OCI-M2 (cell line): ENCODE data around the gene BAIAP3.
A peak's percentile ranks its signal among the peaks of the same experiment; 100 is the strongest.

Experiments used
- DNase-seq: peaks from one replicate; lab custom pipeline; 2025; ENCODE audit not compliant: unreplicated experiment; lab: John Stamatoyannopoulos, UW

Gene BAIAP3

GRCh38 chr16:1330931-1331711 lies 2.3 kb upstream of the BAIAP3 start:
- DNase-seq = no peak

DNA sequence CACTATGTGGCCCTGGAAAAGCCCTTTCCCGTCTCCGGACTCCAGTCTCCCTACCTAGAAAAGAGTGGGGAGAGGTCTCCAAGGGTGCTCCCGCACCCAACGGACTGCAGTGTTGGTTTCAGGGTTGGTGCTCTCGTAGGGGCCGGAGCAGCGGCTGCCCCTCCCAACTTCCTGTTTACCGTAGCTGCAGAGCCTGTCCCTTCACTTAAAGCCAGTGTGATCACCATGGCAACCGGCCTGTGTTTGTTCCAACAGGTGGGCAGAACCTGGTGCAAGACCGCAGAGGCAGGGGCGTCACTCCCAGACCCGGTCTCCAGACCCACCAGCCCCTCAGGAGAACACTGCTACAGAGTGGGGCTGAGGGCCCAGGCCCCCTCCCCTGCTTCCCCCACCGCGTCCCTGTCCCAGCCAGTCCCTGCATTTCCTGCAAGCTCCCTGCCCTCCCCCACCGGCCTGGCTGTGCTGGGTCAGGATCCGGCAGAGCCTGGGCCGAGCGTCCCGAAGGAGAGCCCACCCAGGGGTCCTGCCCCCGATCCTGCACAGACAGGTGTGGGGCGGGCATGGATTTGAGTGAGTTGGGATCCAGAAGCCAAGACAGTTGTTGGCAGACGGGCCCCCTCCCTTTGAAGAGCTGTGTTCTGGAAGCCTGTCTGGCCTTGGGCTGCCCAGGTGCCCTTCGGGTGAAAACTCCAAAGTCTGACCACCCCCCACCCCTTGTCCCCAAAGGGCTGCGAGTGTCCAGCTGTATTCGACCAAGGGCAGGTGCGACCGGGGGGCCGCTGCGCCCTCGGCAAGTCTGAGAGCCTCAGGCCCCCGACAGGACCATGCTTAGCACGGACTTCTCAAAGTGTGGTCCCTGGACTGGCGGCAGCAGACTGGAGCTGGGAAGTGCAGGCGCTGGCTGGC lies 1.5 kb upstream of the BAIAP3 start:
- peak; percentile 63 for DNase-seq

DNA sequence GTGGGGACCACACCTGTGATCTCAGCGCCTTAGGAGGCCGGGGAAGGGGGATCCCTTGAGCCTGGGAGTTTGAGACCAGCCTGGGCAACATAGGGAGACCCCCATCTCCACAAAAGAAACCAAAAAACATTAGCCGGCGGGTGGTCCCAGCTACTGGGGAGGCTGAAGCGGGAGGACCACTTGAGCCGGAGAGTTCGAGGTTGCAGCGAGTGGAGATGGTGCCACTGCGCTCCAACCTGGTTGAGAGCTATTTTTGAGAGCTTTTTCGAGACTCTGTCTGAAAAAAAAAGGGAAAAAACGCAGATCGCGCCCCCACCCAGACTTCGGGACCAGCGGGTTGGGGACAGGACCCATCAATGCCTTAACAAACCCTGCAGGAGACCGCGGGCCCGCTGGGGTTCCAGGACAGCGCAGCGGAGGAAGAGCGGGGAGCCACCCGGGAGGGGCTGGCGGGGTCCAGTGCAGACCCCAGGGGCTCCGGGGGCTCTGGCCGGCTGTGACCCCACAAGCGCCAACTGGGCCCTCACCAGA lies 762 bp upstream of the BAIAP3 start:
- no peak for DNase-seq

DNA sequence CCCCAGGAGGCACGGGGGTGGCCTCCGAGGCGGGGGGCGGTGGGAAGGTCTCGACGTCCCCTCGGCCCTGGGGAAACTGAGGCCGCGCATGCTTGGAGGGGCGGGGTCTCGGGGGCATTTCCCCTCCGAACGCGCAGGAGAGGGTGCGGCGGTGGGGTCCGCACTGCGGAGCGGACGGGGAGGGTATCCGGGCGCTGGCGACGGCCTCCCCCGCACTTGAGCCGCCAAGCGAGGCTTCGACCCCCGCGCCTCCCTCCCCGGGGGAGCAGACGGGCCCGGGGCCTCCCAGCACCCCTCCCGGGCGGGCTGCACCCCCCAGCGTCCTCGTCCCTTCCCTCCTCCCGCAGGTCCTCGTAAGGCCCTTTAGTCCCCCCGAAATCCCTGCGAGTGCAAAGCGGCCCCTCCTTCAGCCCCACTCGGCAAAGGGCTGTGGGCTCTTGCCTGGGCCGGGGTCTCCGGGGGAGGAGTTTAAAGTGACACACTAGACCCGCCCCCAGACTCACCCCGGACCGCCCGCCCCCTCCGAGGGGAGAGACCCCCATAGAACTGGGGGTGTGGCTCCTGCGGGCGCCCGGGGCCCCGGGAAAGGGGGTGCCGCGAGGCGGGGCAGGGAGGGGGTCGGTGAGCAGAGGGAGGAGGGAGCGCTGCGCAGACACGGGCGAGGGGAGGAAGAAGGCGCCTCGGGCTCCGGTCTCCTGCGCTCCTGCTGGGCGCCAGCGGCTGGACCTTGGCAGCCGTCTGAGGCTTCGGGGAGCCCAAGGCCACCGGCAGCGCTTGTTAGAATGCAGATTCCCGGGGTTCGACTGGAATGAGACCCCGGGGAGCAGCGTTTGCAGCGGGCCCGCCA lies 632 bp downstream of the BAIAP3 start:
- DNase-seq = no peak

DNA sequence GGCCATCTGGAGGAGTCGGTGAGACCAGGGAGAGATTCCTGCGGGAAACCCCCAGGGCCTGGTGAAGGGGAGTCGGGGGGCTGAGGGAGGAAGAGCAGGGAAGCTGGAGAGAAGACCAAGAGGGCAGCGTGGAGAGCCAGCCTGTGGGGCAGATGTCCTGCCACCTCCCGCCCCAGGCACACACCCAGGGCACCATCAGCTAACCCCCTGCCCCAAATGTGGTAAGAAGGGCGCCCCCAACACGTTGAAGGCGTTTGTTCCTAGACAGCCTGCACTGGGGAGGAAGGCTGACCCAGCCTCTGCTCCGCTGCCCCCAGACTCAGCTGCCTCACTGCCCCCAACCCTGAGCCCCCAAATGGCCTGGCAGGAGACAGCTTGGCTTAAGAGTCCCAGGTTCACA lies 1.3 kb downstream of the BAIAP3 start:
- DNase-seq = no peak

DNA sequence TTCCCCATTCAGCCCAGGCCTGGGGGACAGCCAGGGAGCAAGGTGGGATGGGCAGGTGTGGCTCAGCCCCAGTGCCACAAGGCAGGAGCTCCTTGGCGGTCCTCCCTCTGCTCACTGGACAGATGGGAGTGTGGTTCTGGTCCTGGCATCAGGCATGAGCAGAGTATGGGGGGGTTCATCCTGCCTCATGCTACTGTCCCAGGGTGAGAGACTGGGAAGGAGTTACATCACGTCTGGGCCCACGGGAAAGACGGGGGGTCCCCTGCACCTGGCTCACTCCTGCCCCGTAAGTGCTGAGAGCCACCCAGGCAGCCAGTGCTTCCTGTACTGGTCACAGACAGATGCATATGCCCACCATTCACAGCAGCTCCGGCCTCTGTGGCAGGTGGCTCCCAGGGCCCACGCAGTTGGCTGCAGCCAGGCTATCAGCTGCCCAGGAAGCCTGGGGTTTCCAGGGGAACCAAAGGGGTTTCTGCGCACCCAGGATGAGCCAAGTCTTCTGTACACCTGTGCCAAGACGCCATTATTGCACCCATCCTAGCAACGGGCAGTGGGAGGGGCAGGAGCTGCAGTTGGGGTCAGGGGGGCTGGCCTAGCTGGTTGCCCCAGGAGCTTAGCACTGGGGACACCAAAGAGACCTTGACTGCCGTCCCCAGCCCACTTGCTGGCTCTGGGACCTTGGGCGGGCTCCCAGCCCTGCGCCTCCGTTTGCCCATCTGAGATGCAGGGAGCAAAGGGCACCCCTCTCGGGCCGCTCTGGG lies 1.9 kb downstream of the BAIAP3 start:
- DNase-seq = no peak

GRCh38 chr16:1335996-1336395 lies 2.6 kb downstream of the BAIAP3 start:
- DNase-seq = no peak

GRCh38 chr16:1336619-1337018 lies 3.2 kb downstream of the BAIAP3 start:
- DNase-seq = no peak

DNA sequence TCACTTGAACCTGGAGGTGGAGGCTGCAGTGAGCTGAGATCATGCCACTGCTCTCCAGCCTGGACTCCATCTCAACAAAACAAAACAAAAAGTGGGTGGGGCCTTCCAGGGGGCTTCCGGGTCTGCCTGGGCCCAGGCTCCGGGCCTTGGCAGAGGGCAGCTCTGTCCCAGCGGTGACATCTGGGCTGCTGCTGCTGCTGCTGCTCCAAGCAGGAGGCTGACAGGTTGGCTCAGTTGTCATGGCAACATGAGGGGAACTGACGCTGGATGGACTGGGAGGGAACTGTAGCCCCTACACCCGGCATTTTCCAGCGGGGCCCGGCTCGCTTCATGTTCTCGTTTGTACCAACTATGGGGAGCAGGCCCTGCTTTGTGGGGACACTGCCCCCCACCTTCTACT lies 4.0 kb downstream of the BAIAP3 start:
- no peak for DNase-seq

GRCh38 chr16:1338119-1338730 lies 4.8 kb downstream of the BAIAP3 start:
- no peak for DNase-seq

GRCh38 chr16:1338855-1339675 lies 5.6 kb downstream of the BAIAP3 start:
- DNase-seq = no peak

GRCh38 chr16:1340730-1341494 lies 7.5 kb downstream of the BAIAP3 start:
- no peak for DNase-seq

GRCh38 chr16:1341495-1342420 lies 8.3 kb downstream of the BAIAP3 start:
- no peak for DNase-seq

DNA sequence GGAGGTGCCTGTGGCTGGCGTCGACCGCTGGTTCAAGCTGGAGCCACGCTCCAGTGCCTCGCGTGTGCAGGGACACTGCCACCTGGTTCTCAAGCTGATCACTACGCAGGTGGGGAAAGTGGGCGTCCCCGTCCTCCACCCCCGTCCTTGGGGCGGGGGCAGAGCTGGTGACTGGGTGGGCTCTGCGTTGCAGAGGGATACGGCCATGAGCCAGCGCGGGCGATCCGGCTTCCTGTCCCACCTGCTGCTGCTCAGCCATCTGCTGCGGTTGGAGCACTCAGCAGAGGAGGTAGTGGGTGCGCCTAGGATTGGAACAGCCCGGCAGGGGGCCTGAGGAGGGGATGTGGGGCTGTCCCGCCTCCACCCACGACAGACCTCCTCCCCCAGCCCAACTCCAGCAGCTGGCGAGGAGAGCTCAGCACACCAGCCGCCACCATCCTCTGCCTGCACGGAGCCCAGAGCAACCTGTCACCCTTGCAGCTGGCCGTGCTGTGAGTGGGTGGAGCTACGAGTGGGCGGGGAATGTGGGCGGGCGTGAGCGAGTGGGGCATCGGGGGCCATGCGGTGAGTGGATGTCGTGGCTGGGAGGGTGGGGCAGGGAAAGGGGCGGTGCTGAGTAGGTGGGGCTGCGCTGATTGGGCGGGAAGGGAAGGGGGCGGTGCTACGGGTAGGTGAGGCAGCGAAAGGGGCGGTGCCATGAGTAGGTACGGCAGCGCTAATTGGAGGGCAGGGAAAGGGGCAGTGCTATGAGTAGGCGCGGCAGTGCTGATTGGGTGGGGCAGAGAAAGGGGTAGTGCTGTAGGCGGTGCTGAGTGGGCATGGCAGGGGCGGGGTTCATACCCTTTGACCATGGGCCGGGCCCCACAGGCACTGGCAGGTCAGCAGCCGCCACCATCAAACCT lies 9.3 kb downstream of the BAIAP3 start:
- DNase-seq = no peak

- no peak for DNase-seq
These were observed 10.2 kb downstream of the BAIAP3 start for GRCh38 chr16:1343428-1344242.
